T-helper 2 cell treated with Interferon-gamma antibody and Interleukin-4, amounts not matched to agents 100 ng/mL and 5 ng/mL, for 36 hours (primary cell): ENCODE measurements around the gene PTPN4. TPM values are rescaled to one million over a fixed set of nuclear protein-coding genes. Genes with fewer than 3 reads are reported as not detected.

Experiments used
- intact Hi-C: fragments of 100-400 bp; cut with micrococcal nuclease; formaldehyde crosslinking; loops from one replicate; pipeline ENCODE4 v1.15.1; 2023
- total RNA-seq: library from RNA; stranded (reverse); gene quantifications from 2 replicates; pipeline ENCODE4 v1.2.3, GENCODE V29; 2022

PTPN4 gene
- total RNA-seq, 1 donor from 2014 or later: 69.2 TPM

GRCh38 chr2:119760956-119761275 is 1.2 kb downstream of the PTPN4 start:
- intact Hi-C loops: loop anchor here (5.0 kb wide), 1 partner anchor 346 kb away; no protein-coding TSS in a partner anchor

- intact Hi-C loops: loop anchor here (5.0 kb wide), 1 partner anchor 342 kb away; no protein-coding TSS in a partner anchor
These were observed 5.1 kb downstream of the PTPN4 start for GRCh38 chr2:119764832-119765231.

GRCh38 chr2:119765433-119766002 is 5.8 kb downstream of the PTPN4 start:
- intact Hi-C loops: no loop called here

- intact Hi-C loops: no loop called here
These were observed 7.2 kb downstream of the PTPN4 start for GRCh38 chr2:119766944-119767343.

- intact Hi-C loops: no loop called here
These were observed 9.0 kb downstream of the PTPN4 start for GRCh38 chr2:119768742-119769141.

GRCh38 chr2:119769645-119770044 is 9.9 kb downstream of the PTPN4 start:
- intact Hi-C loops: no loop called here

- intact Hi-C loops: no loop called here
These were observed 11.6 kb downstream of the PTPN4 start for GRCh38 chr2:119771331-119771730.

GRCh38 chr2:119772128-119772527 is 12.4 kb downstream of the PTPN4 start:
- intact Hi-C loops: loop anchor here (2.0 kb wide), 1 partner anchor 13 kb away; the partner anchor contains the start of gene PTPN4

GRCh38 chr2:119772767-119773166 is 13.0 kb downstream of the PTPN4 start:
- intact Hi-C loops: loop anchor here (2.0 kb wide), 1 partner anchor 14 kb away; the partner anchor contains the start of gene PTPN4

GRCh38 chr2:119774026-119774425 is 14.3 kb downstream of the PTPN4 start:
- intact Hi-C loops: no loop called here

- intact Hi-C loops: no loop called here
These were observed 15.4 kb downstream of the PTPN4 start for GRCh38 chr2:119775102-119775501.

GRCh38 chr2:119782308-119783027 is 22.7 kb downstream of the PTPN4 start:
- intact Hi-C loops: no loop called here

- intact Hi-C loops: no loop called here
These were observed 25.2 kb downstream of the PTPN4 start for GRCh38 chr2:119784876-119785275.

- intact Hi-C loops: no loop called here
These were observed 26.6 kb downstream of the PTPN4 start for GRCh38 chr2:119786295-119786694.

GRCh38 chr2:119788752-119789151 is 29.0 kb downstream of the PTPN4 start:
- intact Hi-C loops: no loop called here

GRCh38 chr2:119790466-119790865 is 30.7 kb downstream of the PTPN4 start:
- intact Hi-C loops: no loop called here

- intact Hi-C loops: no loop called here
These were observed 33.2 kb downstream of the PTPN4 start for GRCh38 chr2:119792907-119793312.

- intact Hi-C loops: no loop called here
These were observed 34.5 kb downstream of the PTPN4 start for GRCh38 chr2:119794237-119794636.

- intact Hi-C loops: no loop called here
These were observed 35.9 kb downstream of the PTPN4 start for GRCh38 chr2:119795309-119796303.

- intact Hi-C loops: no loop called here
These were observed 40.7 kb downstream of the PTPN4 start for GRCh38 chr2:119800376-119800902.

- intact Hi-C loops: no loop called here
These were observed 41.3 kb downstream of the PTPN4 start for GRCh38 chr2:119801040-119801439.
